ENCODE data around the gene SARS1. TPM values are rescaled to one million over a fixed set of nuclear protein-coding genes. Genes with fewer than 3 reads are reported as not detected.

SARS1 gene
- total RNA-seq, 1 experiment from 2014 or later, result 158 TPM

DNA sequence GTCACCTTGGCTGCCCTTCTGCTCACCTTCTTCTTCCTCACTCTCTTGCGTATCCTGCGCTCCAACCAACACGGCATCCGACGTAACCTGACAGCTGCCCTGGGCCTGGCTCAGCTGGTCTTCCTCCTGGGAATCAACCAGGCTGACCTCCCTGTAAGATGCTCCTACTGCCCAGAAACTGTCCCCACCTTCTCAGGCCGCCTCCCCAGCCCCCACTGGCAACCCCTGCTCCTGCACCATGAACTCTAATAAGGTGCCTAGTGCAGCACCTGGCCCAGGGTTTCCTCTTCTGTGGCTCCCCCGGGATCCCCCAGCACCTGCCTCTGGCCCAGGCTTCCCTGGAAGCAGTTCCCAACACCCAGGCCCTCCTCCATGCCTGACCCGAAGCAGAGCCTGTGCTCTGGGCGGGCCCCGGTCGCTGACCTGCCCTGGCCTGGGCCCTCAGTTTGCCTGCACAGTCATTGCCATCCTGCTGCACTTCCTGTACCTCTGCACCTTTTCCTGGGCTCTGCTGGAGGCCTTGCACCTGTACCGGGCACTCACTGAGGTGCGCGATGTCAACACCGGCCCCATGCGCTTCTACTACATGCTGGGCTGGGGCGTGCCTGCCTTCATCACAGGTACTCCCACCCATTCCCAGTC lies 56.4 kb downstream of the SARS1 start:
- ChIA-PET POLR2A (ENCODE audit: unreplicated experiment) (no interaction called here), CTCF (no interaction called here)

GRCh38 chr1:109270623-109271317 lies 57.1 kb downstream of the SARS1 start:
- H3K9ac ChIP-seq (ENCODE audit: low read length), result no peak overlapping the region
- H3K9me2 ChIP-seq (replicated peaks; ENCODE audit: low read length), result no peaks in the 10 kb centered on the region
- no peak overlapping the region for H3K4me3 ChIP-seq (ENCODE audit: low read length)
- DNase-seq (no peak), ATAC-seq (no peak)
- no peak overlapping the region for H3K4me2 ChIP-seq (ENCODE audit: low read length)
- H3K36me3 ChIP-seq (ENCODE audit: low read depth, low read length), result no peaks in the 10 kb centered on the region
- POLR2A ChIA-PET (ENCODE audit: unreplicated experiment), result interaction anchor here (0.6 kb wide), 1 partner anchor 350 kb away, joined by 5 read pairs; no protein-coding TSS in a partner anchor
- no peaks in the 10 kb centered on the region for H3K27me3 ChIP-seq (ENCODE audit: low read length)
- H3K79me2 ChIP-seq (ENCODE audit: low read length), result no peaks in the 10 kb centered on the region
- intact Hi-C loops (cut with micrococcal nuclease), result no loop called here
- CTCF ChIA-PET, result no interaction called here
- no peak overlapping the region for H2AFZ ChIP-seq (ENCODE audit: low read length)
- peaks cover 39% of the 10 kb centered on the region for H3K4me1 ChIP-seq (ENCODE audit: insufficient read depth, low read length)
- TF ChIP-seq EZH2 (IDR thresholded peaks at IDR 0.05; ENCODE audit: low read length, unreplicated experiment) (no peak), EZH2phosphoT487 (IDR thresholded peaks at IDR 0.05; ENCODE audit: borderline replicate concordance, low read length) (no peak)
- TF ChIP-seq, protein P1, sequence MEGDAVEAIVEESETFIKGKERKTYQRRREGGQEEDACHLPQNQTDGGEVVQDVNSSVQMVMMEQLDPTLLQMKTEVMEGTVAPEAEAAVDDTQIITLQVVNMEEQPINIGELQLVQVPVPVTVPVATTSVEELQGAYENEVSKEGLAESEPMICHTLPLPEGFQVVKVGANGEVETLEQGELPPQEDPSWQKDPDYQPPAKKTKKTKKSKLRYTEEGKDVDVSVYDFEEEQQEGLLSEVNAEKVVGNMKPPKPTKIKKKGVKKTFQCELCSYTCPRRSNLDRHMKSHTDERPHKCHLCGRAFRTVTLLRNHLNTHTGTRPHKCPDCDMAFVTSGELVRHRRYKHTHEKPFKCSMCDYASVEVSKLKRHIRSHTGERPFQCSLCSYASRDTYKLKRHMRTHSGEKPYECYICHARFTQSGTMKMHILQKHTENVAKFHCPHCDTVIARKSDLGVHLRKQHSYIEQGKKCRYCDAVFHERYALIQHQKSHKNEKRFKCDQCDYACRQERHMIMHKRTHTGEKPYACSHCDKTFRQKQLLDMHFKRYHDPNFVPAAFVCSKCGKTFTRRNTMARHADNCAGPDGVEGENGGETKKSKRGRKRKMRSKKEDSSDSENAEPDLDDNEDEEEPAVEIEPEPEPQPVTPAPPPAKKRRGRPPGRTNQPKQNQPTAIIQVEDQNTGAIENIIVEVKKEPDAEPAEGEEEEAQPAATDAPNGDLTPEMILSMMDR (conservative IDR thresholded peaks at IDR 0.05; ENCODE audit: low read depth, low read length), result no peak
- no TSS peak for BruUV-seq (replicated peaks)
- H3F3A ChIP-seq (ENCODE audit: low read length, unreplicated experiment), result peaks cover 8% of the 10 kb centered on the region
- no peaks in the 10 kb centered on the region for H3K9me3 ChIP-seq (ENCODE audit: low read length)
- H4K20me1 ChIP-seq (ENCODE audit: low read length), result no peaks in the 10 kb centered on the region
- H3K27ac ChIP-seq (ENCODE audit: low read length), result no peak overlapping the region

More for the DNA sequence above, 56.4 kb downstream of the SARS1 start:
- TF ChIP-seq, protein P1 (conservative IDR thresholded peaks at IDR 0.05; ENCODE audit: low read depth, low read length), result no peak
- TF ChIP-seq EZH2phosphoT487 (IDR thresholded peaks at IDR 0.05; ENCODE audit: borderline replicate concordance, low read length), result no peak
- TF ChIP-seq EZH2 (IDR thresholded peaks at IDR 0.05; ENCODE audit: low read length, unreplicated experiment), result no peak
- no peak overlapping the region for H3K27ac ChIP-seq (ENCODE audit: low read length)
- BruUV-seq (replicated peaks), result no TSS peak
- H3K4me1 ChIP-seq (ENCODE audit: insufficient read depth, low read length), result peaks cover 33% of the 10 kb centered on the region
- no peaks in the 10 kb centered on the region for H3K9me2 ChIP-seq (replicated peaks; ENCODE audit: low read length)
- H3K4me3 ChIP-seq (ENCODE audit: low read length), result no peak overlapping the region
- intact Hi-C loops (cut with micrococcal nuclease), result no loop called here
- no peak overlapping the region for H3K4me2 ChIP-seq (ENCODE audit: low read length)
- peaks cover 2% of the 10 kb centered on the region for H3F3A ChIP-seq (ENCODE audit: low read length, unreplicated experiment)
- DNase-seq (no peak), ATAC-seq (no peak)
- no peak overlapping the region for H2AFZ ChIP-seq (ENCODE audit: low read length)
- H4K20me1 ChIP-seq (ENCODE audit: low read length), result no peaks in the 10 kb centered on the region
- H3K36me3 ChIP-seq (ENCODE audit: low read depth, low read length), result no peaks in the 10 kb centered on the region
- no peaks in the 10 kb centered on the region for H3K9me3 ChIP-seq (ENCODE audit: low read length)
- H3K9ac ChIP-seq (ENCODE audit: low read length), result no peak overlapping the region
- H3K79me2 ChIP-seq (ENCODE audit: low read length), result no peaks in the 10 kb centered on the region
- H3K27me3 ChIP-seq (ENCODE audit: low read length), result no peaks in the 10 kb centered on the region

DNA sequence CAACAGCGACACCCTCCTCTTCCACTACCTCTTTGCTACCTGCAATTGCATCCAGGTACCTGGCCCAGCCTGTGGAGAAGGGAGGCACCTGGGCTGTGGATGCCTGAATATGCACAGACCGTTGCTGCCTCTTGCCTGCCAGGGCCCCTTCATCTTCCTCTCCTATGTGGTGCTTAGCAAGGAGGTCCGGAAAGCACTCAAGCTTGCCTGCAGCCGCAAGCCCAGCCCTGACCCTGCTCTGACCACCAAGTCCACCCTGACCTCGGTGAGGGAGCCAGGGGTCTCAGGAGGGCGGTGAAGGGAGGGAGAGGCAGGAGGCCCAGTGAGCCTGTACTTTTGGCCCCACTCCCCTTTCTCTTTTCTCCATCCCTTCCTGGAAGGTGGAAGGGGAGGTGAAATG lies 57.7 kb downstream of the SARS1 start:
- Histone ChIP-seq H2AFZ (ENCODE audit: low read length) (no peak overlapping the region), H3K9ac (ENCODE audit: low read length) (no peak overlapping the region), H3K4me1 (ENCODE audit: insufficient read depth, low read length) (peaks cover 46% of the 10 kb centered on the region), H3K4me2 (ENCODE audit: low read length) (no peak overlapping the region), H4K20me1 (ENCODE audit: low read length) (no peaks in the 10 kb centered on the region), H3K79me2 (ENCODE audit: low read length) (no peaks in the 10 kb centered on the region), H3F3A (ENCODE audit: low read length, unreplicated experiment) (peaks cover 10% of the 10 kb centered on the region), H3K9me3 (ENCODE audit: low read length) (no peaks in the 10 kb centered on the region), H3K27me3 (ENCODE audit: low read length) (no peaks in the 10 kb centered on the region), H3K4me3 (ENCODE audit: low read length) (no peak overlapping the region), H3K36me3 (ENCODE audit: low read depth, low read length) (no peaks in the 10 kb centered on the region), H3K9me2 (replicated peaks; ENCODE audit: low read length) (no peaks in the 10 kb centered on the region), H3K27ac (ENCODE audit: low read length) (no peak overlapping the region)
- ATAC-seq, result no peak
- ChIA-PET POLR2A (ENCODE audit: unreplicated experiment) (interaction anchor here (0.6 kb wide), 1 partner anchor 349 kb away, joined by 5 read pairs; no protein-coding TSS in a partner anchor), CTCF (no interaction called here)
- TF ChIP-seq, protein P1 (conservative IDR thresholded peaks at IDR 0.05; ENCODE audit: low read depth, low read length), result no peak
- TF ChIP-seq EZH2 (IDR thresholded peaks at IDR 0.05; ENCODE audit: low read length, unreplicated experiment) (no peak), EZH2phosphoT487 (IDR thresholded peaks at IDR 0.05; ENCODE audit: borderline replicate concordance, low read length) (no peak)
- intact Hi-C loops (cut with micrococcal nuclease), result no loop called here
- DNase-seq, result no peak
- no TSS peak for BruUV-seq (replicated peaks)
